Measurements from ENCODE around the gene MACO1.

Gene MACO1

DNA sequence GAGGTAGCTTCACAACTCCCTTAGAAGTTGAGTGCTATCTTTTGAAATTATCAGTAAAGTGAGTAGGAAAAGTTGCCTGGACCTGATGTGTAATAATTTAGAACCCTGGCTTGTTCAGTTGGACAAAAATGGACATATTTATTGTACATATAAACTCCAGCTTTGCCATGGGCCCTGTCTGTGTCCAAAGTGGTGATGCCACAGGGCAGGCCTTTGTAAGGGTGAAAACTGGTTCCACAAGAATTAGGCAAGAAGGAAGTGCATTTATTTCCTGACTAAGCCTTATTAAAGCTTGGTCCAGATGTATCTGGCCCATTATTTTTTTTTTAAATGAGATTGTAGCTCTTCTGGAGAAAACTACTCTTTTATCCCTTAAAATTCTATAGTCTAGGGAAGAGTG, 47.9 kb downstream of the MACO1 start:
- H3K27ac ChIP-seq = no peak overlapping the region
- no peak for TF ChIP-seq ZFX (IDR thresholded peaks at IDR 0.05; ENCODE audit: borderline replicate concordance)
- TF ChIP-seq, protein P1, sequence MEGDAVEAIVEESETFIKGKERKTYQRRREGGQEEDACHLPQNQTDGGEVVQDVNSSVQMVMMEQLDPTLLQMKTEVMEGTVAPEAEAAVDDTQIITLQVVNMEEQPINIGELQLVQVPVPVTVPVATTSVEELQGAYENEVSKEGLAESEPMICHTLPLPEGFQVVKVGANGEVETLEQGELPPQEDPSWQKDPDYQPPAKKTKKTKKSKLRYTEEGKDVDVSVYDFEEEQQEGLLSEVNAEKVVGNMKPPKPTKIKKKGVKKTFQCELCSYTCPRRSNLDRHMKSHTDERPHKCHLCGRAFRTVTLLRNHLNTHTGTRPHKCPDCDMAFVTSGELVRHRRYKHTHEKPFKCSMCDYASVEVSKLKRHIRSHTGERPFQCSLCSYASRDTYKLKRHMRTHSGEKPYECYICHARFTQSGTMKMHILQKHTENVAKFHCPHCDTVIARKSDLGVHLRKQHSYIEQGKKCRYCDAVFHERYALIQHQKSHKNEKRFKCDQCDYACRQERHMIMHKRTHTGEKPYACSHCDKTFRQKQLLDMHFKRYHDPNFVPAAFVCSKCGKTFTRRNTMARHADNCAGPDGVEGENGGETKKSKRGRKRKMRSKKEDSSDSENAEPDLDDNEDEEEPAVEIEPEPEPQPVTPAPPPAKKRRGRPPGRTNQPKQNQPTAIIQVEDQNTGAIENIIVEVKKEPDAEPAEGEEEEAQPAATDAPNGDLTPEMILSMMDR (IDR thresholded peaks at IDR 0.05) = no peak

DNA sequence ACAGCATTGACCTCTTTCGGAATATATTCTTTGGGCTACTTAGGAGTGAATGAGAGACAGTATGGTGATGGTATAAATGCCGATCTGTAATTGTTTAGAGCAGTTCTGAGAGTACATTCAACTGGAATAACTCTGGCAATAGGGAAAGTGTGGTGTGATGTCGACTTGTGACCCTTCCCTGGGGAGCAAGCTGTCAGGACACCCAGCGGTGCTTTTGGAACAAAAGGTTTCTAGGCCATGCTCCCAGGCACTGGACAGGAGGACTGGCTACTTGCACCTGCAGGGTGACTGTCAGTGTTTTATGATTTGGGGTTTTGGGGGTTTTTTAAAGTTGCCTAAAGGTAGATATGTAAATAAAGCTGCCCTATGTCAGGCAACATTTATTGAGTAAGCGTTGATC, 50.9 kb downstream of the MACO1 start:
- TF ChIP-seq ZFX (IDR thresholded peaks at IDR 0.05; ENCODE audit: borderline replicate concordance) = no peak
- TF ChIP-seq, protein P1 (IDR thresholded peaks at IDR 0.05) = no peak
- H3K27ac ChIP-seq = no peak overlapping the region

DNA sequence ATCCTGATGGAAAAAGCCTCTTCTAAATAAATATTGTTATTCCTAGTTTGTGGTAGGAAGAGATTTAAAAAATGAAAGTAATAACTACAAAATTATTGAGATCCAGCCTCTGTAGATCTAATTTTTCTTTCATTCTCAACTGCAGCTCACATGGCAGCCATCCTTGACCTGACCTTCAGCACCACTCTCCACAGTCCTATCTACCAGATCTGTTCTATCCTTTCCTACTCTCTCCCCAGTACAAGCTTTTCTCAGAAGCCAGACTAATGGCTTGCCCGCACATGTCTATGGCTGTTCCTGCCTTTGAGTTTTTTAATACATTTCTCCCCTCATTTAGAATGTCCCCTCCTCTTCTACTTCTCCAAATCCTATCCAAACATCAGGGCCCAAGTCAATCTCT, 51.5 kb downstream of the MACO1 start:
- TF ChIP-seq ZFX (IDR thresholded peaks at IDR 0.05; ENCODE audit: borderline replicate concordance) = no peak
- TF ChIP-seq, protein P1 (IDR thresholded peaks at IDR 0.05) = no peak
- H3K27ac ChIP-seq = no peak overlapping the region

DNA sequence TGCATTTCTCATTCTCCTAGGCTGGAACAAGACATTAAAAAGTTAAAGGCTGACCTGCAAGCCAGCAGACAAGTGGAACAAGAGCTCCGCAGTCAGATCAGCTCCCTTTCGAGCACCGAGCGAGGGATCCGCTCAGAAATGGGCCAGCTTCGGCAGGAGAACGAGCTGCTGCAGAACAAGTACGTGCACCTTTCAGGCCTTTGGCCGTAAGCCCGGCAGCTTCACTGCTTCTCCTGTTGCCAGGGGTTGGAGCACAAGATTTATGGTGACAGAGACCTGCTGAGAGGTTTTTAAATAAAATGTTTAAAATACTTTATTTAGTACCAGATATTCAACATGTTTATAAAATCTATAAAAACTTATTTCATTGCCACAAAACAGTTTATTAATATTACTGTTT, 53.4 kb downstream of the MACO1 start:
- no peak overlapping the region for H3K27ac ChIP-seq
- no peak for TF ChIP-seq ZFX (IDR thresholded peaks at IDR 0.05; ENCODE audit: borderline replicate concordance)
- TF ChIP-seq, protein P1 (IDR thresholded peaks at IDR 0.05) = no peak

DNA sequence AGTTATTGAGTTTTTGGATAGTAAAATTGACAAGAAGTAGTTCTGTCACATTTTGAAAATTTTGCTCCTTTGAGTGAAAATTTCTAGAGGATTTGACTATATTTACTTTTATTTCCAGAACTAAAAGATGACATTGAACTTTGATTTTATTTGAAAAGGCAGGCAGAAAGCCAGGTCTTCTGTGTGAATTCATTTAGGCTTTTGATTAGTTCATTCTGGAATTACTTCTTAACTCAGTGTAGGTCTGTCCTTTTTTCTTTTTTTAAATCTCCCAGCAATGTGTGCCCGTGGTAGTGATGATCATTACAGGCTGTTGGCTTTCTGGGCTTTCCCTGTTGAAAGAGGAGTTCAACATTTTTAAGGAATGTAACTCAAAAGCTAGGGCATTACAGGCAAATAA, 53.8 kb downstream of the MACO1 start:
- no peak for TF ChIP-seq ZFX (IDR thresholded peaks at IDR 0.05; ENCODE audit: borderline replicate concordance)
- TF ChIP-seq, protein P1 (IDR thresholded peaks at IDR 0.05) = no peak
- H3K27ac ChIP-seq = no peak overlapping the region

DNA sequence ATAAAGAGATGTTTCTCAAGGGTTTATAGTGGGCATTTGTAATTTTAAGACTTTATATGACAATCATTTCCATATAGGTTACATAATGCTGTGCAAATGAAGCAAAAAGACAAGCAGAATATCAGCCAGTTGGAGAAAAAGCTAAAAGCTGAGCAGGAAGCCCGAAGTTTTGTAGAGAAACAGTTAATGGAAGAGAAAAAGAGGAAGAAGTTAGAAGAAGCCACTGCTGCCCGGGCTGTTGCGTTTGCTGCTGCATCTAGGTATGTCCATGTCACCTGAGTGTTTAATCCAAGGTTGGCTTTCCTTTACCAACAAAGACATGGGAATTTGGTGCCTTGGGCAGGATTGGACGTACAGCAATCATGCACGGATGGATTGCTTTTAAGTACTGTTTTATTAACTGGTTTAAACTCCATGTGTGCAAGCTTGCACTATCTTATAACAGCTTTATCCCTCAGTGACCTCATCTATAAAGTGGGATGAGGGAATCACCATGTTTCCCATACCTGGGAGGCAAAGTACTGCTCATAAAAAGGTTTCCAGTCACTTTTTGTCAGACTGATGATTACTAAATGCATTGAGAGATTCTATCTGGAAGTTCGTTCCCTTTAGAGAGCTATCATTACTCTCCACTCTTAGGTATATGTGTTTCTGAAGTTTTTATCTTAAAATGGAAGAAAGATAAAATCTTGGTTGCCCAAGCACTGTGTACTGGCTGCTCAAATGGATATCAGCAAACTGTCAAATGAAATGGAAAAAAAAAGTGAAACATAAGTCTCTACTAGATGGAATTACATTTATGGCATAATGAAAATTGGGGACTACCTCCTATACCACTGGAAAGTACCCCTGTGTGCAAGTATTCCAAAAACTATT, 55.1 kb downstream of the MACO1 start:
- TF ChIP-seq ZFX (IDR thresholded peaks at IDR 0.05; ENCODE audit: borderline replicate concordance) = no peak
- TF ChIP-seq, protein P1 (IDR thresholded peaks at IDR 0.05) = no peak
- H3K27ac ChIP-seq = no peak overlapping the region

DNA sequence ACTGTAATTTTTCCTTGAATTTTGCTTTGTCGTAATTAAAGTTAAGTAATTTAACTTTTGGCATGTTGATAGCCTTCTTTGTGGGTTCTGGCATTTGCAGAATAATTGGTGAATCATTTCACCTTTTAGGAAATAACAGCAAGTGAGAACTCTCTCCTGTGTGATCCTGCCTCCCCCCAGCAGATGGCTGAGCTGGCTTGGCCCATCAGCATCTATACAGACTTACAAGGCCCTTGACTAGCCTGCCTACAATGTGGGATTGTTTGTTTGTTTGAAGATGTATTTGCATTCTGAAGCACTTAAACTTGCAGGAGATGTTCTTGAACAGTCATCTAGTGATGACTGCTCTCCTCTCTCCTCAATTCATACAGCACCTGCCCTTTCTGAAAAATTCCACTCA, 55.9 kb downstream of the MACO1 start:
- no peak overlapping the region for H3K27ac ChIP-seq
- TF ChIP-seq, protein P1 (IDR thresholded peaks at IDR 0.05) = no peak
- no peak for TF ChIP-seq ZFX (IDR thresholded peaks at IDR 0.05; ENCODE audit: borderline replicate concordance)

Measured in 22Rv1 (cell line).